PFSK-1 (cell line): ENCODE measurements around the gene RNF149.

Source experiments
- FOXP2 ChIP-seq: optimal IDR thresholded peaks from 2 replicates; pipeline ENCODE3; 2011; ENCODE audit warnings: borderline replicate concordance, control low read depth, inconsistent platforms; ENCODE audit not compliant: insufficient read depth; ENCODE audit errors: extremely low read length, extremely low read depth
- POLR2AphosphoS5 ChIP-seq: IDR thresholded peaks from 2 replicates; pipeline ENCODE4 v1.6.1; 2012; ENCODE audit warnings: low read depth, mild to moderate bottlenecking, control low read depth, low read length, moderate library complexity
- SIN3A ChIP-seq: IDR thresholded peaks from 2 replicates; pipeline ENCODE4 v1.6.1; 2012; ENCODE audit warnings: mild to moderate bottlenecking, low read length, moderate library complexity, borderline replicate concordance; ENCODE audit not compliant: insufficient read depth
- TAF1 ChIP-seq: IDR thresholded peaks from 2 replicates; pipeline ENCODE4 v1.6.1; 2012; ENCODE audit warnings: low read length, control low read depth, borderline replicate concordance; ENCODE audit not compliant: insufficient read depth
- TF ChIP-seq, protein P1 (sequence below), 2 experiments: IDR thresholded peaks; 2 replicates each; pipeline versions ENCODE4 v1.6.1 to v1.8.0; 2011 to 2012; ENCODE audit warnings: low read depth in 2 of 2, low read length in 2 of 2, control low read depth in 1 of 2, inconsistent platforms in 1 of 2, mild to moderate bottlenecking in 1 of 2, moderate library complexity in 1 of 2; ENCODE audit not compliant: insufficient read depth in 1 of 2

The RNF149 gene

DNA sequence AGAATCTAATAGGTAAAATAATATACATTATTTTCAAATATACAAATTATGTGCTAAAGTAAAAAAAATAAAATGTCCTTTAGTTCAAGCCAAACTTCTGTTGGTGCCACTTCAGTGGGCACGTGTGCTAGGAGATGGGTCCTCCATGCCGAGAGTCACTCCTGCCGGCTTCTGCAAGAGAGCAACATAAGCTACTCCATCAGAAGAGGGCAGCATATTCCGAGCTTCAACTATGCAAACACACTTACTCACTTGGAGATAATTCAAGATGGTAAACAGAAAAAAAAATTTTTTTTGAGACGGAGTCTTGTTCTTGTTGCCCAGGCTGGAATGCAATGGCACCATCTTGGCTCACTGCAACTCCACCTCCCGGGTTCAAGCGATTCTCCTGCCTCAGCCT is 31.4 kb downstream of the RNF149 start:
- TF ChIP-seq POLR2AphosphoS5 = no peak
- TF ChIP-seq FOXP2 = no peak
- TF ChIP-seq, protein P1, sequence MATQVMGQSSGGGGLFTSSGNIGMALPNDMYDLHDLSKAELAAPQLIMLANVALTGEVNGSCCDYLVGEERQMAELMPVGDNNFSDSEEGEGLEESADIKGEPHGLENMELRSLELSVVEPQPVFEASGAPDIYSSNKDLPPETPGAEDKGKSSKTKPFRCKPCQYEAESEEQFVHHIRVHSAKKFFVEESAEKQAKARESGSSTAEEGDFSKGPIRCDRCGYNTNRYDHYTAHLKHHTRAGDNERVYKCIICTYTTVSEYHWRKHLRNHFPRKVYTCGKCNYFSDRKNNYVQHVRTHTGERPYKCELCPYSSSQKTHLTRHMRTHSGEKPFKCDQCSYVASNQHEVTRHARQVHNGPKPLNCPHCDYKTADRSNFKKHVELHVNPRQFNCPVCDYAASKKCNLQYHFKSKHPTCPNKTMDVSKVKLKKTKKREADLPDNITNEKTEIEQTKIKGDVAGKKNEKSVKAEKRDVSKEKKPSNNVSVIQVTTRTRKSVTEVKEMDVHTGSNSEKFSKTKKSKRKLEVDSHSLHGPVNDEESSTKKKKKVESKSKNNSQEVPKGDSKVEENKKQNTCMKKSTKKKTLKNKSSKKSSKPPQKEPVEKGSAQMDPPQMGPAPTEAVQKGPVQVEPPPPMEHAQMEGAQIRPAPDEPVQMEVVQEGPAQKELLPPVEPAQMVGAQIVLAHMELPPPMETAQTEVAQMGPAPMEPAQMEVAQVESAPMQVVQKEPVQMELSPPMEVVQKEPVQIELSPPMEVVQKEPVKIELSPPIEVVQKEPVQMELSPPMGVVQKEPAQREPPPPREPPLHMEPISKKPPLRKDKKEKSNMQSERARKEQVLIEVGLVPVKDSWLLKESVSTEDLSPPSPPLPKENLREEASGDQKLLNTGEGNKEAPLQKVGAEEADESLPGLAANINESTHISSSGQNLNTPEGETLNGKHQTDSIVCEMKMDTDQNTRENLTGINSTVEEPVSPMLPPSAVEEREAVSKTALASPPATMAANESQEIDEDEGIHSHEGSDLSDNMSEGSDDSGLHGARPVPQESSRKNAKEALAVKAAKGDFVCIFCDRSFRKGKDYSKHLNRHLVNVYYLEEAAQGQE (IDR thresholded peaks at IDR 0.05; ENCODE audit: insufficient read depth in 1 of 2, low read depth in 2 of 2, low read length in 2 of 2) = no peak
- TF ChIP-seq SIN3A = no peak
- no peak for TF ChIP-seq TAF1

DNA sequence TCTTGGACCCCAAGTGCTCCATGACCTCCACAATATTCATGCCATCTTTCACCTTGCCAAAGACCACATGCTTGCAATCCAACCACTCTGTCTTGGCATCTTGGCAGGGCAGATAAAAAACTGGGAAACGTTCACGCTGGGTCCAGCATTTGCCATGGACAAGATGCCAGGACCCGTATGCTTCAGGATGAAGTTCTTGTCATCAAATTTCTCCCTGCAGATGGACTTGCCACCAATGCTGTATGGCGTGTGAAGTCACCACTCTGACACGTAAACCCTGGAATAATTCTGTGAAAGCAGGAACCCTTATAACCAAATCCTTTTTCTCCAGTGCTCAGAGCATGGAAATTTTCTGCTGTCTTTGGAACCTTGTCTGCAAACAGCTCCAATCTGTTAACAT is 34.4 kb downstream of the RNF149 start:
- TF ChIP-seq SIN3A (no peak), TAF1 (no peak), POLR2AphosphoS5 (no peak)

DNA sequence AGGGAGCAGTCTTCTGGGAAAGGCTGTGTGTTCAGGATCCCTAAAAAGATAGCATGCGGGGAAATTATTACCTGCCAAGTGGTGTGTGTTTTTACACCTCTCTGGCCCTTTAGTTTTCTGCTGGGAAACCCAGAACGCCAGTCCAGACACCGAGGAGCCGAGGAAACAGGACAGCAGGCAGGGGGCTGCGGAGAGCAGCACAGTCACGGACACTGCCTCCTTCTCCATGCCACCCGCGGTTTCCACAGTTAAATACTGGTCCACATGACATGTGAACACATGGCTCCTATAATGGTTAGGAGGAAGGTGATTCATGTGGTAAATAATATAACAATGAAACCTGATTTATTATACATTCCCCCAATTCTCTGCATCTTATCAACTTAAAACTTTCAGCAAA is 35.4 kb downstream of the RNF149 start:
- TF ChIP-seq, protein P1 (IDR thresholded peaks at IDR 0.05; ENCODE audit: insufficient read depth in 1 of 2, low read depth in 2 of 2, low read length in 2 of 2) = no peak
- TF ChIP-seq TAF1 (no peak), SIN3A (no peak), POLR2AphosphoS5 (no peak), FOXP2 (no peak)

DNA sequence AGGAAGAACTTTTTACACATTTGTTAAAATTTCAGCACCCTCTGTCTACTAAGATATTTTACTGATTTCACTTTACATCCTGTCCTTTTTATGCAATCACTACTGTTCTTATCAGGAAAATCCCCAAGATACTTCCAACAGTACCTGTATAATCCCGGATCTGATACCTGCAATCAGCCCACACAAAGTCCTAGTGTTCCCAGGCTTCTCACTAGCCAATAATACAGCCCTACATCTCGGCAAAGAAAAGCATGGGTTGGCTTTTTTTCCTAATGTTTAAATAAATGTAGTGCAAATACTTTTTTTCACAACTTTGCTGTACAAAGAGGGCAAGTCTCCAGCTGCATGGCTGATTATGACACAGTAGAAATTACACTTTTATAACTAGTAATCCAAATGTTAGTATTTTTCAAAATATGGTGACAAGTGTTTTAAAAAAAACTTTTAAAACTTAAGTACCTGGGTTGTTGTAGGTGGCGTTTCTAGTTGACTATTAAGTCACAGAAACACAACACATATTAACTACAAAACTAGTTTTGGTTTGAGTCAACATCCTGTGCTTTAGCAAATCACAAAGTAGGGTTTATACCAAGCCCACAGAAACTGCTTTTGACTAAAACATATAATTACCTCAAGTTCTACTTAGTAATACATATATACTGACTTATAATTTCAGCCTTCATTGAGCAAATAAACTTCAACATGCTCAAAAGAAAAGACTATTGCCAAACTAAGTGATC is 36.3 kb downstream of the RNF149 start:
- no peak for TF ChIP-seq FOXP2
- TF ChIP-seq, protein P1 (IDR thresholded peaks at IDR 0.05; ENCODE audit: insufficient read depth in 1 of 2, low read depth in 2 of 2, low read length in 2 of 2) = no peak
- no peak for TF ChIP-seq TAF1
- TF ChIP-seq POLR2AphosphoS5 = no peak; the same call in 1 of the 2 replicates
- no peak for TF ChIP-seq SIN3A

DNA sequence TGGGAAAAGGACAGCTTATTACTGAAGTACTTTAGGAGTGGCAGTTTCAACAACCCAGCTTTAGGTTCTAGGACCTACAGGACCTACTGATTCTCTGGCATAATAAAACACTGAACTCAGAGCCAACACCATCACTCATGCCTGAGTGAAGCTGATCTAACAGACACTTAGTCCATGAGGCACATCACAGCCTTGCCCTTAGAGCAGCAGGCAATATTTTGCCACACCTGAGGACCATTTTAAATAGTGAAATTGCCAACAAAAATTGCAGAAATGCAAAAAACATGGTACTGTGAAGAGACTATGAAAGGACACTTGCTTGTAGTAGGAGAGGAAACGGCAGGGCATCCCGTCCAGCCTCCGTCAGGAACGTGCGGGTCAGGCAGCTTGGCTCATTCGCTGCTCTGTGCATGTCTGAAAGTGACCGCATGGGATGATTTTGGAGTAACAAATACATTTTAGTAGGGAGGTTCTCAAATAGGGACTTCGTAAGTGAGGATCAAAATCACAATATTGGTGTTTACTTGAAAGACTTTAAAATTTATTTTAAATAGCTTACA is 37.7 kb downstream of the RNF149 start:
- TF ChIP-seq SIN3A = no peak
- TF ChIP-seq POLR2AphosphoS5 = no peak
- TF ChIP-seq, protein P1 (IDR thresholded peaks at IDR 0.05; ENCODE audit: insufficient read depth in 1 of 2, low read depth in 2 of 2, low read length in 2 of 2) = no peak
- TF ChIP-seq TAF1 = no peak
- TF ChIP-seq FOXP2 = no peak
